ENCODE measurements around the gene IGBP1.
"Not testable (repeated sequence)": the region's sequence is repeated elsewhere in the genome, so short reads cannot be mapped to it uniquely, and the experiment has no call there.

IGBP1 gene

GRCh38 chrX:70133303-70134115 lies at the start of gene IGBP1:
TSS of gene IGBP1 (plus strand) at chrX:70133447. CDS start at chrX:70133948, 501 bp downstream.
- peak; percentile 87 for DNase-seq

GRCh38 chrX:70084592-70085240 lies 48.5 kb upstream of the IGBP1 start:
- DNase-seq: no peak

GRCh38 chrX:70087857-70088630 lies 45.2 kb upstream of the IGBP1 start:
- peak; percentile 18 for DNase-seq

GRCh38 chrX:70088751-70089150 lies 44.5 kb upstream of the IGBP1 start:
- no peak for DNase-seq

- peak; percentile 69 for DNase-seq
Measured at GRCh38 chrX:70089604-70090297, 43.5 kb upstream of the IGBP1 start.

- no peak for DNase-seq
Measured at GRCh38 chrX:70092247-70092646, 41.0 kb upstream of the IGBP1 start.

GRCh38 chrX:70096052-70096451 lies 37.2 kb upstream of the IGBP1 start:
- peak; percentile 20 for DNase-seq

- no peak for DNase-seq
Measured at GRCh38 chrX:70105229-70105628, 28.0 kb upstream of the IGBP1 start.

GRCh38 chrX:70111436-70112026 lies 21.7 kb upstream of the IGBP1 start:
- DNase-seq: not testable (repeated sequence)

- DNase-seq: no peak
Measured at GRCh38 chrX:70117738-70118137, 15.5 kb upstream of the IGBP1 start.

- not testable (repeated sequence) for DNase-seq
Measured at GRCh38 chrX:70123014-70123413, 10.2 kb upstream of the IGBP1 start.

- DNase-seq: no peak
Measured at GRCh38 chrX:70124678-70125077, 8.6 kb upstream of the IGBP1 start.

GRCh38 chrX:70128071-70128470 lies 5.2 kb upstream of the IGBP1 start:
- no peak for DNase-seq

GRCh38 chrX:70129816-70130215 lies 3.4 kb upstream of the IGBP1 start:
- peak; percentile 18 for DNase-seq

GRCh38 chrX:70132224-70132623 lies 1.0 kb upstream of the IGBP1 start:
- no peak for DNase-seq

- no peak for DNase-seq
Measured at GRCh38 chrX:70132877-70133302, 357 bp upstream of the IGBP1 start.

- DNase-seq: peak; percentile 12
Measured at GRCh38 chrX:70134116-70134477, 850 bp downstream of the IGBP1 start.

- no peak for DNase-seq
Measured at GRCh38 chrX:70138622-70139021, 5.4 kb downstream of the IGBP1 start.

- DNase-seq: no peak
Measured at GRCh38 chrX:70139736-70140135, 6.5 kb downstream of the IGBP1 start.

- DNase-seq: no peak
Measured at GRCh38 chrX:70141373-70141772, 8.1 kb downstream of the IGBP1 start.

GRCh38 chrX:70166601-70167590 lies 33.6 kb downstream of the IGBP1 start:
- DNase-seq: peak; percentile 65

Data from EL (cell line).